ENCODE data around the gene FLT3.
"Not testable (repeated sequence)": the region's sequence is repeated elsewhere in the genome, so short reads cannot be mapped to it uniquely, and the experiment has no call there.

The FLT3 gene

DNA sequence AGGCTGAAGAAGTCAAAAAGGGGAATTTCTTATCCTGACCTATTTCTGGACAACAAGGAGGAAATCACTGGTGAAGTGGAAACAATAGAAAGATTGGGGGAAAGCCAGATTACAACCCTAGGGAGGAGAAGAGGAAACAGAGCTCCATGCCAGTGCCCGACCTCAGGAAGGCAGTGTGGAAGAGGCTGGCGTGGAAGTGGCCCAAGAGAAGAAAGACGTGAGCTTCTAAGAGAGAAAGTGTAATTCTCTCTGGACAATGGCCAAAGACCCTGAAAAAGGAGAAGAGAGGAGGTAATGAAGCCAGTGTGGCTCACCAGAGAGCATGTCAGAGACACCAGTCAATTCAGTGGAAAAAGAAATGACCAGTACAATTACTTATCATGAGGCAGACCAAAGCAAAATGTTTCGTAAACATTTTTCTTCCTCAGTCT, 59.3 kb downstream of the FLT3 start:
- Mint-ChIP-seq H3K27me3 (peaks cover 4% of the 10 kb centered on the region), H3K9me3 (no peaks in the 10 kb centered on the region), H3K4me3 (no peak overlapping the region), H3K27ac (no peak overlapping the region), H3K4me1 (ENCODE audit: low read depth) (peaks cover 14% of the 10 kb centered on the region), H3K36me3 (ENCODE audit: low read depth) (no peaks in the 10 kb centered on the region)

DNA sequence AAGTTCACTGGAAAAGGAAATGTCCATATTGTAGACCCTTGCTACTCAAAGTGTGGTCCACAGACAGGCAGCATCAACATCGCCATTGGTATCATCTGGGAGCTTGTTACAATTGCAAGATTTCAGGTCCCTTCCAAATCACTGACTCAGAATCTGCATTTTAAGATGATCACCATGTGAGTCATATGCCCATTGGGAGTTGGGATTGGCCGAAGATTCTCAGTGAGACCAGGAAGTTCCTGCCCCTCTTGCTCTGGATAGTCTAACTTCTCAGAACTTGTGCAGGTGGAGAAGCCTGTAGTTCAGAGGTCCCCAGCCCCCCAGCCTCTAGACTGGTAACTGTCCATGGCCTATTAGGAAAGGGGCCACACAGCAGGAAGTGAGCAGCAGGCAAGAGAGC, 63.0 kb downstream of the FLT3 start:
- Mint-ChIP-seq H3K27ac (no peak overlapping the region), H3K9me3 (no peaks in the 10 kb centered on the region), H3K36me3 (ENCODE audit: low read depth) (no peaks in the 10 kb centered on the region), H3K27me3 (peaks cover 4% of the 10 kb centered on the region), H3K4me3 (no peak overlapping the region), H3K4me1 (ENCODE audit: low read depth) (peaks cover 16% of the 10 kb centered on the region)

DNA sequence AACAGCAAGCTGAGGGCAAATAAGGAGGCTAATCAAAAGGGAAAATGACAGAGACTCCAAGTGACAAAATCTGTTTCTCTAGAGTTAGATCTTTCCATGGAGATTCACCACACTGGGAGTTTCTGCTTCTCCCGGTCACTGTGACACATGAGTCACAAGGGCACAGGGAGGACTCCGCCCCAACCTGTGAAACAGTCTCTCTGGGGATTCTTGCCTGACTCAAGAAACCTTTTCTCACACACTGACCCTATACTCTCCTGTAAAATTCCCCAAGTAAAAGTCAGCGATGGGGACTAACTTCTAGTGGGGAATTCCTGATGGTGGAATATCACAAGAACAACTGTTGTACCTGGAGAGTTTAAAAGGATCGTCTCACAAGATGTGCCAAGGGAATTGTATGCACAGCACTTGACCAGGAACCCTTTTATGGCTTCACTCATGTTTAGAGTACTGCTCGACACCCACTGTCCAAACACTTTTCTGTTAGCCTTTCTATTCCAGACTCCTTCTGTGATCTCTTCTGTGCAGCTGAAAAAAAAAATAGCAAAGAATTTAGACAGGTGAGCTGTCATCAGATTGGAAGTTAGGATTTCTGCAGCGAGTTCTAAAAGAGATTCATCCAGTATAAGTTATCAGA, 65.1 kb downstream of the FLT3 start:
- H3K27me3 Mint-ChIP-seq, result peaks cover 4% of the 10 kb centered on the region
- H3K4me1 Mint-ChIP-seq (ENCODE audit: low read depth), result peaks cover 30% of the 10 kb centered on the region
- H3K9me3 Mint-ChIP-seq, result no peaks in the 10 kb centered on the region
- H3K4me3 Mint-ChIP-seq, result no peak overlapping the region
- H3K36me3 Mint-ChIP-seq (ENCODE audit: low read depth), result no peaks in the 10 kb centered on the region
- H3K27ac Mint-ChIP-seq, result no peak overlapping the region

DNA sequence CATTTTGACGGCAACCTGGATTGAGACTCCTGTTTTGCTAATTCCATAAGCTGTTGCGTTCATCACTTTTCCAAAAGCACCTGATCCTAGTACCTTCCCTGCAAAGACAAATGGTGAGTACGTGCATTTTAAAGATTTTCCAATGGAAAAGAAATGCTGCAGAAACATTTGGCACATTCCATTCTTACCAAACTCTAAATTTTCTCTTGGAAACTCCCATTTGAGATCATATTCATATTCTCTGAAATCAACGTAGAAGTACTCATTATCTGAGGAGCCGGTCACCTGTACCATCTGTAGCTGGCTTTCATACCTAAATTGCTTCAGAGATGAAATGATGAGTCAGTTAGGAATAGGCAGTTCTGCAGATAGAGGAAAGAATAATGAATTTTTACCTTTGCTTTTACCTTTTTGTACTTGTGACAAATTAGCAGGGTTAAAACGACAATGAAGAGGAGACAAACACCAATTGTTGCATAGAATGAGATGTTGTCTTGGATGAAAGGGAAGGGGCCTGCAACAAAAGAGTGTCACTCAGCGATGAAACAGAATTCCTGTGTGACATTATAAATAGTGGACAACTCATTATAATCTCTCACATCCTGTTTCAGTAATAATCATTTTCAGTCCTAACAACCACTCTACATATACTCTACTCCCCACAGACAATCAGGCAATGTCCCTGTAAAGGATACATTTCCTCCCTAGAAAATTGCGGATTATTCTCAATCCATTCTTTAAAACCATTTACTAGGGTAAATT, 66.3 kb downstream of the FLT3 start:
- no peak overlapping the region for H3K27ac Mint-ChIP-seq
- no peaks in the 10 kb centered on the region for H3K36me3 Mint-ChIP-seq (ENCODE audit: low read depth)
- H3K9me3 Mint-ChIP-seq, result no peaks in the 10 kb centered on the region
- H3K4me3 Mint-ChIP-seq, result no peak overlapping the region
- no peaks in the 10 kb centered on the region for H3K27me3 Mint-ChIP-seq
- H3K4me1 Mint-ChIP-seq (ENCODE audit: low read depth), result peaks cover 30% of the 10 kb centered on the region

DNA sequence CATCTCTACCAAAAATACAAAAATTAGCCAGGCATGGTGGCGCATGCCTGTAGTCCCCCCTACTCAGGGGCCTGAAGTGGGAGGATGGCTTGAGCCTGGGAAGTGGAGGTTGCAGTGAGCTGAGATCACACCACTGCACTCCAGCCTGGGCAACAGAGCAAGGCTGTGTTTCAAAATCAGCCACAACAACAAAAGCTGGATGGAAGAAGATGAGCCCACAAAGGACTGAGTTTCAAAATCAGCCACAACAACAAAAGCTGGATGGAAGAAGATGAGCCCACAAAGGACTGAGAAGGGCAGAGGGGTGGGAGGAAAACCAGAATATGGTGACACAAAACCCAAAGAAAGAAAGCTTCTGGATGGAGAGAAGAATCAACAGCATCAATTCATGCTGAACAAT, 67.9 kb downstream of the FLT3 start:
- H3K27ac Mint-ChIP-seq; H3K36me3 Mint-ChIP-seq (ENCODE audit: low read depth); H3K4me3 Mint-ChIP-seq; H3K9me3 Mint-ChIP-seq; H3K27me3 Mint-ChIP-seq: not testable (repeated sequence)
- peaks cover 31% of the 10 kb centered on the region for H3K4me1 Mint-ChIP-seq (ENCODE audit: low read depth)

DNA sequence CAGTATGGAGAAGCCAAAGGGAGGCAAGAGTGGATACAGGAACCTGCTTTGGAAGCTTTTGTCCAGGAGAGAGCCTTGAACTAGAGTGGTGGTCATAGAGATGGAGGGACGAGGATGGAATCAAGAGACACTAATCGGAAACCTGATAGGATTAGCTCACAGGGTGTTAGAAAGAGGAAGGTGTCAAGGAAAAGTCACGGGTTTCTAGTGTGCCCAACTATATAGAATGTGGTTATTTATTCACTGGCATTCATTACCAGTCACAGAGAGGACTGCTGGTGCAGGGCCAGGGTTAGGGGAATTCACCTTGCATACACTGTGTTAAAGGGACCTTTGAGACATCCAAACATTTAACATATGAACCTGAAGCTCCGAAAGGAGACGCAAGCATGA, 68.5 kb downstream of the FLT3 start:
- Mint-ChIP-seq H3K36me3 (ENCODE audit: low read depth) (no peaks in the 10 kb centered on the region), H3K27ac (no peak overlapping the region), H3K9me3 (no peaks in the 10 kb centered on the region), H3K27me3 (no peaks in the 10 kb centered on the region), H3K4me1 (ENCODE audit: low read depth) (peaks cover 29% of the 10 kb centered on the region), H3K4me3 (no peak overlapping the region)

DNA sequence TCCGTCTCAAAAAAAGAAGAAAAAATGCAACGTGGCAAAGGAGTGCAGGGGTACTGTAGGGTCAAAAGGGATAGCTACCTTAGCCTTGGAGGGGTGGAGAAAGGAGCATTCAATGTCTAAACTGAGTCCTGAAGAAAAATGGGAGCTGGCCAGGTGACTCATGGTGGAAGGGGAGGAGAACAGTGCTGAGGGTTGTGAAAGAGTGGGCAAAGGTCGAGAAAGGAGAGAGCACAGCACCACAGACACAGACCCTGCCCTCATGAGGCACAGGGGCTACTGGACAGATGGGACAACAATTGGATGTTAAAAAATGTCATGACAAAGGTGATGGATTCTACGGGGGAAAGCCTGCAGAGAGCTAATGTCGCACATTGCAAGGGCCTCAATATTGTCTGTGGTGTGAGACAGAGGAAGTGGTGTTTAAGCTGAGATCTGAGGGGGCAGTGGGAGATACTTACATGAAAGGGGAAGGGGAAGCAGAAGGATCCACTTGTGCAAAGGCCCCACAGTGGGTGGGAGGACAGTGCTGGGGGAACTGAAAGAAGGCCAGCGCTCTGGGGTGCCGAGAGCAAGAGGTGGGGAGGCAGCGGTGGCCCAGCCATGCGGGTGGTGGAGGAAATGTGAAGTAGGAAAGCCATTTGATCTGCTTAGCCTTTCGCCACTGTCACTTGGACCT, 69.0 kb downstream of the FLT3 start:
- Mint-ChIP-seq H3K9me3 (no peaks in the 10 kb centered on the region), H3K27ac (no peak overlapping the region), H3K36me3 (ENCODE audit: low read depth) (no peaks in the 10 kb centered on the region), H3K4me1 (ENCODE audit: low read depth) (peaks cover 29% of the 10 kb centered on the region), H3K4me3 (no peak overlapping the region), H3K27me3 (no peaks in the 10 kb centered on the region)

DNA sequence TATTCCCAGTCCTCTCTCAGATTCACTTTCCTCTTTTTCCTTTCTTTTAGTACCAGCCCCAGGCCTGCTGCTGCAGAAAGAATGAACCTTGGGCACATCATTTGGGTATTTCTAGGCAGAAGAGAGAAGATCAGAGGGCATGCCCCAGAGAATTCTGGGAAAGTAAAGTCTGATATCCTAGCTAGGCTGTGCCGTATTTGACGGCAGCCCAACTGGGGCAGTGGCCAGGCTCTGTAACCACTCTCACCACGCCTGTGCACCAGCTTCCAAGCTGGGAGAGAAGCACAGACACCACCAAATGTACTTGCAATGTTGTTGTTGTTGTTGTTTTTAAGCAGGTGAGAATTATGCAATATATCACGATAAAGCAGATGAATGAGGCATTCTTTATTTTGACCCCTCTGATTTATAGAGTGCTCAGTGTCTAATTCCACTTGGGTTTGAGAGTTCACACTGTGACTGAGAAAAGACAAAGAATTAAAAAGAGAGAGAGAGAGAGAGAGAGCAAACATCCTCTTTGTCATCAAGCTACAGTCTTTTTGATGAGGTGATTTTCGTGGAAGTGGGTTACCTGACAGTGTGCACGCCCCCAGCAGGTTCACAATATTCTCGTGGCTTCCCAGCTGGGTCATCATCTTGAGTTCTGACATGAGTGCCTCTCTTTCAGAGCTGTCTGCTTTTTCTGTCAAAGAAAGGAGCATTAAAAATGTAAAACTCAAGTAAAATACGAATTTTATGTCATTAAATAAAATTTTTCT, 72.6 kb downstream of the FLT3 start:
- Mint-ChIP-seq H3K27me3 (no peaks in the 10 kb centered on the region), H3K9me3 (no peaks in the 10 kb centered on the region), H3K4me3 (no peak overlapping the region), H3K36me3 (ENCODE audit: low read depth) (no peaks in the 10 kb centered on the region), H3K27ac (no peak overlapping the region), H3K4me1 (ENCODE audit: low read depth) (peaks cover 25% of the 10 kb centered on the region)

DNA sequence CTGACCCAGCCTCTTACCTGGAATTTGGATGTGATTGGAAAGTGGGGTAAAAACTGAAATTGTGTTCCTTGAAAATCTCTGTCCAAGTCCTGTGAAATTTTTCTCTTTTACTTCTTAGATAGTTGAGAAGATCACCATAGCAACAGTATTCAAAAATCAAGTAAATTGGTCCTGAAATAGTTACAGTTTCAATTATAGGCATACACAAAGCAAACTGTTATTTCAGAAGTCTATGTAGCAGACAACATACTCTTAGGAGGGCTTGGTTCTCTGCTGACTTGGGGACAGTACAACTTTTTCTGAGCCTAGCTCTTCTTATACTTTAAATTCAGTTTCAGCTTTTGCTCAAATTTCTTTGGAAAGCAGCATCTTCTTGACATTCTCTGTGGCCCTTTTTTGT, 73.3 kb downstream of the FLT3 start:
- no peak overlapping the region for H3K4me3 Mint-ChIP-seq
- no peaks in the 10 kb centered on the region for H3K9me3 Mint-ChIP-seq
- peaks cover 18% of the 10 kb centered on the region for H3K4me1 Mint-ChIP-seq (ENCODE audit: low read depth)
- H3K36me3 Mint-ChIP-seq (ENCODE audit: low read depth), result no peaks in the 10 kb centered on the region
- H3K27ac Mint-ChIP-seq, result no peak overlapping the region
- H3K27me3 Mint-ChIP-seq, result no peaks in the 10 kb centered on the region

DNA sequence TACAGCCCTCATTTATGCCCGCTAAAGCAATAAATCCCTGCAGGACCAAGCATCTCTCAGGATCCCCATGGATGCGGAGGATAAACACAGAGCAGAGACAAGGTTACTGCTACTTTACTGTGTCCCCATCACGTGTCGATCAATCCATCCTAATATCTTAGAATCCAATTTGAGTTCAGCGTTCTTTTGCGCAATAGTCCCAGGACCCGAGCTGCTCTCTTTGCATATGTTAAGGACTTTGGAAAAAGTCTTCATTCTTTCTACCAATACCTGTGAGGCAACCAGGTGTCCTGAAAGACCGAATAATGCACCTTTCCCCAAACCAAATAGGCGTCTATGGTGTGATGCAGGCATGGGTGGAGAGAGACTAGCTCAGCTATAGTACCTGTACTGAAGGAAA, 73.9 kb downstream of the FLT3 start:
- Mint-ChIP-seq H3K9me3 (no peaks in the 10 kb centered on the region), H3K27ac (no peak overlapping the region), H3K4me3 (no peak overlapping the region), H3K4me1 (ENCODE audit: low read depth) (peaks cover 12% of the 10 kb centered on the region), H3K36me3 (ENCODE audit: low read depth) (no peaks in the 10 kb centered on the region), H3K27me3 (no peaks in the 10 kb centered on the region)

DNA sequence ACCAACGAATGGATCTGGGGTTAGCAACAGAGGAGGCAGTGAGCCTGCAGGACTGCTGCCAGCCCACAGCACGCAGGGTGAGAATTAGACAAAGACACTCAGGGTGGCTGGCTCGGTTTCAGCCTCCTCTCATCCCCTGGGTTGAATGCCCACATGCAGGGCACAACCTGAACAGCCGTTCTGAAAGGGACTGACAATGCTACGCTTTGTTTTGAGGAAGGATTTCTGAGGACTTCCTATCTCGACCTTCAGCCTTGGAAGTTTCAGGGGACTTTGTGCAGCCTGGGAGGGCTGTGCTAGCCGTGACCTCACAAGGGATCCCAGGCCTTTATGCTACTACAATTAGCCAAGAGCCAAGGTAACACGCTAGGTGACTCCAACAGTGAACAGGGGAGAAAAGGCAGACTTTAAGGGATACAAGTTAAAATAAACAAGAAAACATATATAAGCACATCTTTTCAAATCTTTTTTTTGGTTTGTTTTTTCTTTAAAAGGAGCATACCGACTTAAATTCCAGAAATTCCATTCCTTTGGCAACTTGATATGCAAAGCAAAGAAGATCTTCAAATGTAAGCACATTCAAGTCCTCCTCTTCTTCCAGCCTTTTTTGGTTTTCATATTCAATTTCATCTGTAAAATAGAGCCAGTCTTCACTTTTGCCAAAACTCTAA, 77.4 kb downstream of the FLT3 start:
- H3K4me3 Mint-ChIP-seq, result no peak overlapping the region
- H3K4me1 Mint-ChIP-seq (ENCODE audit: low read depth), result peaks cover 7% of the 10 kb centered on the region
- no peaks in the 10 kb centered on the region for H3K36me3 Mint-ChIP-seq (ENCODE audit: low read depth)
- no peaks in the 10 kb centered on the region for H3K27me3 Mint-ChIP-seq
- H3K27ac Mint-ChIP-seq, result no peak overlapping the region
- no peaks in the 10 kb centered on the region for H3K9me3 Mint-ChIP-seq

DNA sequence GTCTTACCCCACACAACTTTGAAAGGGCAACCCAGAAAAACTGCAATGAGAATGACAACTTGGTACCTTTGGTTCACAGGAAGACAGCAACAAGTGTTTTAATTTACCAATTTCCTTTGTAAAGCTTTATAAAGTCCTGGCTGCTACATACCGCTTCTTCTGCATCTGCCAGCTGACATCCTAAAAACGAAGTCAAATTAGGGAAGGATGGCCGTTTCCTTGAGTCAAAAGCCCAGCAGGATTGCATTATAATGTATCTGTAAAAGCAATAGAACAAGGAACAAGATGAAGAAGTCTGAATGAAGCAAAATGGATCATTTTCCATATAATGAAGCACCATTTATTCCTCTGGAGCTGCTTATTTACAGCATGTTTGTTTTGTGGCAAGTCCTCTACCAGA, 86.1 kb downstream of the FLT3 start:
- H3K27me3 Mint-ChIP-seq, result no peaks in the 10 kb centered on the region
- no peaks in the 10 kb centered on the region for H3K9me3 Mint-ChIP-seq
- H3K4me1 Mint-ChIP-seq (ENCODE audit: low read depth), result peaks cover 9% of the 10 kb centered on the region
- H3K27ac Mint-ChIP-seq, result no peak overlapping the region
- no peaks in the 10 kb centered on the region for H3K36me3 Mint-ChIP-seq (ENCODE audit: low read depth)
- no peak overlapping the region for H3K4me3 Mint-ChIP-seq

DNA sequence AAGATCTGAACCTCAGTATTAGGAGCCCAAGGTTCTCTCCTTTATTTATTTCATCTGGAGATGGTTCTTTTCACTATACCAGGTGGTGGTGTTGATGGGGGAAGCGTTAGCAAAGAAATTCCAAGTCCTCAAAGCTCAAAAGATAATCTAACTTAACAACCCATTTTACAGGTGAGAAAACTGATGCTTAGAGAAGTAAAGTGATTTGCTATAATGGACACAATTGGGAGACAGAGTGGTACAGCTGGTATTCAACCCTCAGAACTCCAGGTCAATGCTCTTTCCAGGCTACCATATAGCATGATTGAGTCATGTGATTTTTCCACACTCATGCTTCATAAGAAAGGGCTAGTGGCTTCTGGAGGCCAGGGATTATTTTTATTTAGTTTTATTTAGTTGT, 86.9 kb downstream of the FLT3 start:
- Mint-ChIP-seq H3K4me3 (no peak overlapping the region), H3K27me3 (no peaks in the 10 kb centered on the region), H3K4me1 (ENCODE audit: low read depth) (peaks cover 9% of the 10 kb centered on the region), H3K9me3 (no peaks in the 10 kb centered on the region), H3K36me3 (ENCODE audit: low read depth) (no peaks in the 10 kb centered on the region), H3K27ac (no peak overlapping the region)

DNA sequence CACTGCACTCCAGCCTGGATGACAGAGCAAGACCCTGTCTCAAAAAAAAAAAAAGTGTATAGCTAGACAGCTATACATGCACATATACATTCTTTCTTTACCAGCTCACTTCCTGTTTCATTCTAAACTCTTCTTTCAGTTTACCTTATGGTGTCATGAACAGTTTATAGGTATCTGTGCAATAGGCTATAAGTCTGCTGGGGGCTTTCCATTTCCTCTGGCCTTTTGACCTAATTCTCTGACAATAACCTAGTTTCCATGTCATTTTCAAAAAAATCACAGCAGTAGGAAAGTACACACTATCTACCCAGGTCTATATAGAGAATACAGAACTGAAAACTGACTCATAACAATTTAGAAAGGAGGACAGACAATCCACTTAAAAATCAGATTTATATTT, 87.5 kb downstream of the FLT3 start:
- H3K9me3 Mint-ChIP-seq, result no peaks in the 10 kb centered on the region
- H3K4me3 Mint-ChIP-seq, result no peak overlapping the region
- no peaks in the 10 kb centered on the region for H3K27me3 Mint-ChIP-seq
- H3K4me1 Mint-ChIP-seq (ENCODE audit: low read depth), result peaks cover 9% of the 10 kb centered on the region
- no peaks in the 10 kb centered on the region for H3K36me3 Mint-ChIP-seq (ENCODE audit: low read depth)
- no peak overlapping the region for H3K27ac Mint-ChIP-seq

All from stimulated activated naive CD8-positive, alpha-beta T cell treated with anti-CD3 and anti-CD28 coated beads, Interleukin-15, Interleukin-2, amounts not matched to agents 100 ng/mL and 50 ng/mL, for 24 hours (primary cell).